Measurements from ENCODE around the gene PLPP6. TPM values are rescaled to one million over a fixed set of nuclear protein-coding genes. Genes with fewer than 3 reads are reported as not detected.

The PLPP6 gene
- total and polyA plus RNA-seq, 2 donors (not counting 3 experiments of a cell fraction or from before 2014, with no cell fraction given) = 6.3 to 6.4 TPM

DNA sequence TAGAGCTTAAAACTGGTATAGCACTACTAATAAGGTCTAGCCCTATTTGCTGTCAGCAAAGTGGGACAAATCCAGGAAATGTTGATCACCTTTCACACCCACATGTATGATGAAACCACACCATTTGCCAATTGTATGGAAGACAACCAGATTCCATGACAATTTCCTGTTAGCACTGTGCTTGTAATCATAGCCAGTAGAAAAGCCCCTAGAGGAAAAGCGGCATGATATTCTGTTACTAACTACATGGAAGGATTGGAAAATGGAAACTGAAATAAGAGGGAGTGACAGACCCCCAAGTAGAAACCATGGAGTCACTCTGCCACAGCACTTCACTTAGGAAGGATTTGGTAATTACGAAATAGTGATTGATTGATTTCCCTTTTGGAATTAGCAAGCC is 3.3 kb downstream of the PLPP6 start:
- CTCF ChIA-PET = interaction anchor here (0.7 to 2.5 kb wide), 8 partner anchors 10 to 935 kb away, joined by 3 to 14 read pairs (median 4); partner anchors contain the start of gene CDC37L1
- H3K27ac ChIP-seq (ENCODE audit: insufficient read depth, low read depth, low read length) = no peak overlapping the region
- H3K4me1 ChIP-seq (ENCODE audit: control insufficient read depth, extremely low read depth, insufficient read depth, low read length) = peaks cover 32% of the 10 kb centered on the region
- H3K36me3 ChIP-seq (ENCODE audit: control insufficient read depth in 2 of 2, extremely low read depth in 1 of 2, insufficient read depth in 2 of 2, low read length in 2 of 2) = no peaks in the 10 kb centered on the region
- no TSS peak for BruUV-seq (replicated peaks)
- intact Hi-C loops (cut with micrococcal nuclease) = loop anchor here (1.0 kb wide), 1 partner anchor 283 kb away; no protein-coding TSS in a partner anchor
- peaks cover 0 to 4% of the 10 kb centered on the region in 2 experiments for H3K27me3 ChIP-seq (ENCODE audit: control insufficient read depth in 2 of 2, insufficient read depth in 2 of 2, low read length in 2 of 2)
- POLR2A ChIA-PET = interaction anchor here (1.7 kb wide), 1 partner anchor 14 kb away, joined by 5 read pairs; the partner anchor contains the start of gene CDC37L1
- no peak overlapping the region for H3K4me3 ChIP-seq (replicated peaks in 1 of 3; ENCODE audit: insufficient read depth in 1 of 3, low read depth in 1 of 3, low read length in 3 of 3)
- no peaks in the 10 kb centered on the region for H3K9me3 ChIP-seq (replicated peaks; ENCODE audit: control insufficient read depth, insufficient read depth, low read length)
- peak overlapping the region; percentile 93 for H3K4me2 ChIP-seq (ENCODE audit: insufficient read depth, low read length)
- TF ChIP-seq, protein P1, sequence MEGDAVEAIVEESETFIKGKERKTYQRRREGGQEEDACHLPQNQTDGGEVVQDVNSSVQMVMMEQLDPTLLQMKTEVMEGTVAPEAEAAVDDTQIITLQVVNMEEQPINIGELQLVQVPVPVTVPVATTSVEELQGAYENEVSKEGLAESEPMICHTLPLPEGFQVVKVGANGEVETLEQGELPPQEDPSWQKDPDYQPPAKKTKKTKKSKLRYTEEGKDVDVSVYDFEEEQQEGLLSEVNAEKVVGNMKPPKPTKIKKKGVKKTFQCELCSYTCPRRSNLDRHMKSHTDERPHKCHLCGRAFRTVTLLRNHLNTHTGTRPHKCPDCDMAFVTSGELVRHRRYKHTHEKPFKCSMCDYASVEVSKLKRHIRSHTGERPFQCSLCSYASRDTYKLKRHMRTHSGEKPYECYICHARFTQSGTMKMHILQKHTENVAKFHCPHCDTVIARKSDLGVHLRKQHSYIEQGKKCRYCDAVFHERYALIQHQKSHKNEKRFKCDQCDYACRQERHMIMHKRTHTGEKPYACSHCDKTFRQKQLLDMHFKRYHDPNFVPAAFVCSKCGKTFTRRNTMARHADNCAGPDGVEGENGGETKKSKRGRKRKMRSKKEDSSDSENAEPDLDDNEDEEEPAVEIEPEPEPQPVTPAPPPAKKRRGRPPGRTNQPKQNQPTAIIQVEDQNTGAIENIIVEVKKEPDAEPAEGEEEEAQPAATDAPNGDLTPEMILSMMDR (IDR thresholded peaks at IDR 0.05; ENCODE audit: extremely low read depth in 1 of 2, insufficient read depth in 1 of 2, low read depth in 1 of 2, low read length in 2 of 2) = no peak
- no peak for TF ChIP-seq EZH2 (IDR thresholded peaks at IDR 0.05; ENCODE audit: borderline replicate concordance, low read depth, low read length, severe bottlenecking)
- TF ChIP-seq POLR2AphosphoS5 (IDR thresholded peaks at IDR 0.05; ENCODE audit: insufficient read depth, low read depth, low read length) = no peak
- no peak for TF ChIP-seq JUN (IDR thresholded peaks at IDR 0.05; ENCODE audit: borderline replicate concordance, insufficient read depth, insufficient read length, low read depth)
- no peak for TF ChIP-seq MYC (IDR thresholded peaks at IDR 0.05; ENCODE audit: low read depth, low read length)
- TF ChIP-seq, protein P2, sequence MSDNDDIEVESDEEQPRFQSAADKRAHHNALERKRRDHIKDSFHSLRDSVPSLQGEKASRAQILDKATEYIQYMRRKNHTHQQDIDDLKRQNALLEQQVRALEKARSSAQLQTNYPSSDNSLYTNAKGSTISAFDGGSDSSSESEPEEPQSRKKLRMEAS (IDR thresholded peaks at IDR 0.05; ENCODE audit: insufficient read depth, insufficient read length) = no peak
- no peak for TF ChIP-seq POLR2A (IDR thresholded peaks at IDR 0.05; ENCODE audit: low read depth, low read length)
- TF ChIP-seq GATA2 (IDR thresholded peaks at IDR 0.05; ENCODE audit: insufficient read depth, insufficient read length, low read depth, low read length) = no peak
- TF ChIP-seq FOS (IDR thresholded peaks at IDR 0.05; ENCODE audit: borderline replicate concordance, insufficient read depth, low read length) = no peak
- no peaks in the 10 kb centered on the region for H3K79me2 ChIP-seq (ENCODE audit: control insufficient read depth, insufficient read depth, low read length)
- H4K20me1 ChIP-seq (replicated peaks; ENCODE audit: control insufficient read depth, extremely low read depth, insufficient read depth, low read length) = no peaks in the 10 kb centered on the region
- FAIRE-seq = peak; percentile 64
- no peak overlapping the region for H3K9ac ChIP-seq (replicated peaks; ENCODE audit: extremely low read depth, insufficient read depth, low read length)
- H3K9me1 ChIP-seq (replicated peaks; ENCODE audit: control insufficient read depth, extremely low read depth, insufficient read depth, low read length) = no peaks in the 10 kb centered on the region
- peak; percentile 72 for DNase-seq (ENCODE audit: low read depth, low spot score)
- dilution Hi-C loops (cut with MboI; ENCODE audit: extremely low pct_ligation_motif_present, low sequenced_read_pairs) = no loop called here
- no peak overlapping the region for H2AFZ ChIP-seq (ENCODE audit: low read depth, low read length)
